IMR-90 (cell line): ENCODE measurements around the gene SYTL3.

Experiments used
- RFX5 ChIP-seq: IDR thresholded peaks from 2 replicates; pipeline ENCODE4 v1.8.0; 2012; ENCODE audit warnings: low read depth, mild to moderate bottlenecking, low read length, moderate library complexity
- TF ChIP-seq, protein P1 (sequence below): conservative IDR thresholded peaks from 2 replicates; pipeline ENCODE4 v1.5.1; 2012; ENCODE audit warnings: mild to moderate bottlenecking, low read depth, low read length, improper control_type of control experiment

- TF ChIP-seq RFX5 = no peak
- TF ChIP-seq, protein P1, sequence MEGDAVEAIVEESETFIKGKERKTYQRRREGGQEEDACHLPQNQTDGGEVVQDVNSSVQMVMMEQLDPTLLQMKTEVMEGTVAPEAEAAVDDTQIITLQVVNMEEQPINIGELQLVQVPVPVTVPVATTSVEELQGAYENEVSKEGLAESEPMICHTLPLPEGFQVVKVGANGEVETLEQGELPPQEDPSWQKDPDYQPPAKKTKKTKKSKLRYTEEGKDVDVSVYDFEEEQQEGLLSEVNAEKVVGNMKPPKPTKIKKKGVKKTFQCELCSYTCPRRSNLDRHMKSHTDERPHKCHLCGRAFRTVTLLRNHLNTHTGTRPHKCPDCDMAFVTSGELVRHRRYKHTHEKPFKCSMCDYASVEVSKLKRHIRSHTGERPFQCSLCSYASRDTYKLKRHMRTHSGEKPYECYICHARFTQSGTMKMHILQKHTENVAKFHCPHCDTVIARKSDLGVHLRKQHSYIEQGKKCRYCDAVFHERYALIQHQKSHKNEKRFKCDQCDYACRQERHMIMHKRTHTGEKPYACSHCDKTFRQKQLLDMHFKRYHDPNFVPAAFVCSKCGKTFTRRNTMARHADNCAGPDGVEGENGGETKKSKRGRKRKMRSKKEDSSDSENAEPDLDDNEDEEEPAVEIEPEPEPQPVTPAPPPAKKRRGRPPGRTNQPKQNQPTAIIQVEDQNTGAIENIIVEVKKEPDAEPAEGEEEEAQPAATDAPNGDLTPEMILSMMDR = no peak
Measured at GRCh38 chr6:158610319-158610968, 39.4 kb upstream of the SYTL3 start.
